A673 (cell line): ENCODE results near the gene FRMPD4. TPM values are rescaled to one million over a fixed set of nuclear protein-coding genes. Genes with fewer than 3 reads are reported as not detected.

Experiments
- BruUV-seq: library from RNA; stranded (reverse); fragments of 400-500 nt; replicated peaks from 2 replicates; lab custom pipeline; 2021; lab: Mats Ljungman, UMichigan
- CTCF ChIA-PET: fragments of 300-600 bp; sonication (Branson Sonifier 250); formaldehyde crosslinking; loops from one replicate; lab custom pipeline; 2022; ENCODE audit warnings: antibody characterized with exemption; lab: Charles Lee
- POLR2A ChIA-PET: fragments of 300-600 bp; sonication (Branson Sonifier 250); formaldehyde crosslinking; loops from one replicate; lab custom pipeline; 2022; ENCODE audit warnings: antibody characterized with exemption; ENCODE audit not compliant: low non-redundant PET; lab: Charles Lee
- DNase-seq: peaks from one replicate; pipeline ENCODE4 v3.0.0-alpha.2; 2015; ENCODE audit warnings: low spot score
- H3K27ac ChIP-seq: fragments of 200-600 bp; sonication (generic); 2 replicates; pipeline ENCODE4 v1.5.1; 2016; ENCODE audit warnings: mixed run types, low read depth, mild to moderate bottlenecking, mixed read lengths, antibody characterized with exemption, low read length; ENCODE audit not compliant: poor library complexity, severe bottlenecking
- H3K27me3 ChIP-seq: fragments of 200-600 bp; sonication (generic); replicated peaks from 2 replicates; pipeline ENCODE4 v1.6.1; 2017; ENCODE audit warnings: mixed run types, low read depth, mild to moderate bottlenecking, mixed read lengths, antibody characterized with exemption, low read length; ENCODE audit not compliant: insufficient read depth, poor library complexity
- H3K36me3 ChIP-seq: fragments of 200-600 bp; sonication (generic); 2 replicates; pipeline ENCODE4 v1.6.1; 2016; ENCODE audit warnings: mixed run types, mild to moderate bottlenecking, mixed read lengths, antibody characterized with exemption, low read length; ENCODE audit not compliant: insufficient read depth, poor library complexity, severe bottlenecking
- H3K4me1 ChIP-seq: fragments of 200-600 bp; sonication (generic); 2 replicates; pipeline ENCODE4 v1.6.1; 2017; ENCODE audit warnings: mixed run types, mild to moderate bottlenecking, mixed read lengths, antibody characterized with exemption, low read length; ENCODE audit not compliant: insufficient read depth, poor library complexity, severe bottlenecking
- H3K4me3 ChIP-seq: fragments of 200-600 bp; sonication (generic); 2 replicates; pipeline ENCODE4 v1.5.1; 2016; ENCODE audit warnings: low read depth, mixed run types, mild to moderate bottlenecking, mixed read lengths, low read length; ENCODE audit not compliant: poor library complexity, severe bottlenecking
- H3K9me3 ChIP-seq: fragments of 200-600 bp; sonication (generic); 2 replicates; pipeline ENCODE4 v1.6.1; 2016; ENCODE audit warnings: mixed run types, low read depth, mild to moderate bottlenecking, mixed read lengths, antibody characterized with exemption, low read length; ENCODE audit not compliant: poor library complexity, severe bottlenecking
- CTCF ChIP-seq: fragments of 300-800, 200-600 bp; sonication (generic); conservative IDR thresholded peaks from 2 replicates; pipeline ENCODE4 v1.5.1; 2017; ENCODE audit warnings: low read depth, mild to moderate bottlenecking, antibody characterized with exemption, low read length, moderate library complexity, mixed read lengths
- EZH2 ChIP-seq: fragments of 200-600 bp; sonication (generic); IDR thresholded peaks from 2 replicates; pipeline ENCODE4 v1.6.1; 2017; ENCODE audit warnings: borderline replicate concordance, low read depth, mild to moderate bottlenecking, mixed read lengths, antibody characterized with exemption, low read length; ENCODE audit not compliant: poor library complexity, severe bottlenecking
- intact Hi-C: fragments of 100-400 bp; cut with micrococcal nuclease; formaldehyde crosslinking; loops from one replicate; pipeline ENCODE4 v1.10.0; 2022; ENCODE audit not compliant: unreplicated experiment
- total RNA-seq: library from RNA; stranded (reverse); gene quantifications from 2 replicates; pipeline ENCODE4 v1.2.3, GENCODE V29; 2021

The FRMPD4 gene
- total RNA-seq, 1 experiment from 2014 or later = not detected

- H3K27me3 ChIP-seq = peaks cover 5% of the 10 kb centered on the region
- no peak overlapping the region for H3K27ac ChIP-seq
- BruUV-seq = no TSS peak
- TF ChIP-seq CTCF = no peak
- TF ChIP-seq EZH2 = no peak
- ChIA-PET POLR2A (no interaction called here), CTCF (no interaction called here)
- intact Hi-C loops = no loop called here
- no peak overlapping the region for H3K4me3 ChIP-seq
- no peaks in the 10 kb centered on the region for H3K4me1 ChIP-seq
- no peaks in the 10 kb centered on the region for H3K36me3 ChIP-seq
- no peak for DNase-seq
- H3K9me3 ChIP-seq = no peaks in the 10 kb centered on the region
Observed at GRCh38 chrX:12308420-12308819, 170.1 kb downstream of the FRMPD4 start.

GRCh38 chrX:12309040-12309743 lies 170.9 kb downstream of the FRMPD4 start:
- Histone ChIP-seq H3K4me3 (no peak overlapping the region), H3K27me3 (peaks cover 5% of the 10 kb centered on the region), H3K36me3 (no peaks in the 10 kb centered on the region), H3K9me3 (no peaks in the 10 kb centered on the region), H3K27ac (no peak overlapping the region), H3K4me1 (no peaks in the 10 kb centered on the region)
- CTCF ChIA-PET = no interaction called here
- no peak for DNase-seq
- intact Hi-C loops = no loop called here
- BruUV-seq = no TSS peak
- TF ChIP-seq CTCF = no peak
- POLR2A ChIA-PET = no interaction called here

- H3K4me3 ChIP-seq = no peak overlapping the region
- TF ChIP-seq EZH2 = no peak
- TF ChIP-seq CTCF = no peak
- CTCF ChIA-PET = no interaction called here
- POLR2A ChIA-PET = no interaction called here
- no peak overlapping the region for H3K27ac ChIP-seq
- H3K27me3 ChIP-seq = peaks cover 5% of the 10 kb centered on the region
- no peak for DNase-seq
- intact Hi-C loops = no loop called here
- H3K9me3 ChIP-seq = no peaks in the 10 kb centered on the region
- BruUV-seq = no TSS peak
- no peaks in the 10 kb centered on the region for H3K4me1 ChIP-seq
- H3K36me3 ChIP-seq = no peaks in the 10 kb centered on the region
Observed at GRCh38 chrX:12309744-12310076, 171.4 kb downstream of the FRMPD4 start.
